Endothelial cell of umbilical vein (primary cell): Measurements from ENCODE around the gene FTSJ1. TPM values are rescaled to one million over a fixed set of nuclear protein-coding genes. Genes with fewer than 3 reads are reported as not detected.
A peak's percentile ranks its signal among the peaks of the same experiment; 100 is the strongest.

ENCODE experiments used
- BruUV-seq: library from RNA; stranded (reverse); fragments of 400-500 nt; replicated peaks from 2 replicates; lab custom pipeline; 2021; lab: Mats Ljungman, UMichigan
- CTCF ChIA-PET: fragments of 300-600, 350-600 bp; sonication (Branson Sonifier 250); formaldehyde crosslinking; loops from one replicate; lab custom pipeline; 2021; ENCODE audit warnings: antibody characterized with exemption, inconsistent platforms; lab: Charles Lee
- POLR2A ChIA-PET: fragments of 300-600, 350-600 bp; sonication (Branson Sonifier 250); formaldehyde crosslinking; loops from one replicate; lab custom pipeline; 2021; ENCODE audit warnings: antibody characterized with exemption, inconsistent platforms; lab: Charles Lee
- DNase-seq: peaks from one replicate; pipeline ENCODE4 v3.0.0-alpha.2; 2011; ENCODE audit warnings: low read depth, low spot score
- FAIRE-seq: peaks from 2 replicates; lab custom pipeline; 2011; peaks lifted over from hg19 to GRCh38; lab: Jason Lieb, UNC
- H2AFZ ChIP-seq: 2 replicates; pipeline ENCODE4 v1.6.0; 2012; ENCODE audit warnings: low read depth, low read length, control low read depth, inconsistent platforms
- H3K27ac ChIP-seq: 2 replicates; pipeline ENCODE4 v1.5.1; 2011; ENCODE audit warnings: low read depth, mild to moderate bottlenecking, control low read depth, low read length, moderate library complexity; ENCODE audit not compliant: insufficient read depth
- H3K27me3 ChIP-seq, 2 experiments: 2 replicates each; pipeline versions ENCODE4 v1.6.0 to v1.6.1; 2011; ENCODE audit warnings: low read length in 2 of 2, mixed read lengths in 1 of 2; ENCODE audit not compliant: control insufficient read depth in 2 of 2, insufficient read depth in 2 of 2
- H3K36me3 ChIP-seq, 2 experiments: 2 replicates in 1 of 2; 3 replicates in 1 of 2; pipeline ENCODE4 v1.5.1; 2011; ENCODE audit warnings: low read length in 2 of 2, mild to moderate bottlenecking in 1 of 2, moderate library complexity in 1 of 2; ENCODE audit not compliant: control insufficient read depth in 2 of 2, insufficient read depth in 2 of 2; ENCODE audit errors: extremely low read depth in 1 of 2
- H3K4me1 ChIP-seq: 3 replicates; pipeline ENCODE4 v1.5.1; 2011; ENCODE audit warnings: mild to moderate bottlenecking, low read length; ENCODE audit not compliant: control insufficient read depth, insufficient read depth; ENCODE audit errors: extremely low read depth
- H3K4me2 ChIP-seq: 2 replicates; pipeline ENCODE4 v1.6.1; 2011; ENCODE audit warnings: low read length, control low read depth, mixed read lengths; ENCODE audit not compliant: insufficient read depth
- H3K4me3 ChIP-seq, 3 experiments: fragments of 200-600 bp in 1 of 3; sonication (generic), shearing (Covaris generic) in 1 of 3; replicated peaks in 1 of 3; 2 replicates each; pipeline ENCODE4 v1.5.1; 2011 to 2016; ENCODE audit warnings: control low read depth in 3 of 3, low read length in 3 of 3, mild to moderate bottlenecking in 2 of 3, inconsistent platforms in 1 of 3, low read depth in 1 of 3, moderate library complexity in 1 of 3; ENCODE audit not compliant: insufficient read depth in 1 of 3
- H3K79me2 ChIP-seq: 2 replicates; pipeline ENCODE4 v1.6.0; 2012; ENCODE audit warnings: low read length, inconsistent platforms; ENCODE audit not compliant: control insufficient read depth, insufficient read depth
- H3K9ac ChIP-seq: replicated peaks from 2 replicates; pipeline ENCODE3; 2011; ENCODE audit warnings: low read length, control low read depth; ENCODE audit not compliant: insufficient read depth; ENCODE audit errors: extremely low read depth
- H3K9me1 ChIP-seq: replicated peaks from 3 replicates; pipeline ENCODE4 v1.6.0; 2011; ENCODE audit warnings: mild to moderate bottlenecking, low read length; ENCODE audit not compliant: control insufficient read depth, insufficient read depth; ENCODE audit errors: extremely low read depth
- H3K9me3 ChIP-seq: replicated peaks from 2 replicates; pipeline ENCODE4 v1.5.1; 2012; ENCODE audit warnings: low read length, inconsistent platforms; ENCODE audit not compliant: control insufficient read depth, insufficient read depth
- H4K20me1 ChIP-seq: replicated peaks from 2 replicates; pipeline ENCODE3; 2011; ENCODE audit warnings: mild to moderate bottlenecking, low read length; ENCODE audit not compliant: control insufficient read depth, insufficient read depth; ENCODE audit errors: extremely low read depth
- CTCF ChIP-seq, 2 donors: IDR thresholded peaks; 1 replicate in 1 of 2; 2 replicates in 1 of 2; pipeline ENCODE4 v1.5.1; 2011; ENCODE audit warnings: low read length in 2 of 2, mild to moderate bottlenecking in 2 of 2, moderate library complexity in 2 of 2, control low read depth in 1 of 2, inconsistent platforms in 1 of 2, low read depth in 1 of 2; ENCODE audit not compliant: insufficient read depth in 1 of 2; ENCODE audit errors: extremely low read depth in 1 of 2
- EZH2 ChIP-seq: IDR thresholded peaks from 2 replicates; pipeline ENCODE4 v1.6.1; 2012; ENCODE audit warnings: borderline replicate concordance, low read depth, mild to moderate bottlenecking, moderate library complexity, low read length, inconsistent platforms; ENCODE audit not compliant: severe bottlenecking
- FOS ChIP-seq: IDR thresholded peaks from 2 replicates; pipeline ENCODE4 v1.6.1; 2011; ENCODE audit warnings: mild to moderate bottlenecking, low read length, moderate library complexity, borderline replicate concordance; ENCODE audit not compliant: insufficient read depth
- GATA2 ChIP-seq: IDR thresholded peaks from 2 replicates; pipeline ENCODE4 v1.7.0; 2011; ENCODE audit warnings: low read depth, mild to moderate bottlenecking, moderate library complexity, mixed read lengths, low read length; ENCODE audit not compliant: insufficient read length, insufficient read depth
- MAX ChIP-seq: IDR thresholded peaks from 2 replicates; pipeline ENCODE4 v1.6.1; 2011; ENCODE audit not compliant: insufficient read depth, insufficient read length
- MYC ChIP-seq: IDR thresholded peaks from one replicate; pipeline ENCODE4 v1.6.1; 2011; ENCODE audit warnings: mild to moderate bottlenecking, low read depth, low read length
- POLR2A ChIP-seq: IDR thresholded peaks from 2 replicates; pipeline ENCODE4 v1.6.1; 2012; ENCODE audit warnings: low read depth, mild to moderate bottlenecking, control low read depth, low read length
- dilution Hi-C: fragments of 300-500 bp; cut with MboI; formaldehyde crosslinking; loops from one replicate; pipeline ENCODE4 v1.15.0; 2019; ENCODE audit warnings: low sequenced_read_pairs; ENCODE audit not compliant: extremely low pct_ligation_motif_present
- intact Hi-C: fragments of 100-400 bp; cut with micrococcal nuclease; formaldehyde crosslinking; loops from one replicate; pipeline ENCODE4 v1.10.0; 2022
- polyA plus RNA-seq, 4 experiments: library from polyadenylated mRNA; depleted of rRNA in 3 of 4; stranded (reverse) in 3 of 4; unstranded in 1 of 4; fragments of >200 nt; gene quantifications; 2 replicates each; pipeline versions ENCODE4 v1.2.1 to v1.2.3, GENCODE V29; 2011 to 2012; ENCODE audit warnings: missing spikeins in 1 of 4
- total RNA-seq: library from RNA; stranded (reverse); gene quantifications from 2 replicates; pipeline ENCODE4 v1.2.3, GENCODE V29; 2021

The FTSJ1 gene
- total and polyA plus RNA-seq, 2 donors (not counting 3 experiments of a cell fraction or from before 2014, with no cell fraction given), result 59.9 to 63.9 TPM

GRCh38 chrX:48531358-48531959 lies 55.5 kb downstream of the FTSJ1 start:
- Histone ChIP-seq H2AFZ (peak overlapping the region; percentile 30), H3K9ac (no peak overlapping the region), H3K4me1 (peaks cover 4% of the 10 kb centered on the region), H3K27ac (peak overlapping the region; percentile 24), H3K36me3 (peaks cover 0 to 2% of the 10 kb centered on the region in 2 experiments), H3K9me1 (no peaks in the 10 kb centered on the region), H3K4me2 (no peak overlapping the region), H3K9me3 (no peaks in the 10 kb centered on the region), H3K27me3 (no peaks in the 10 kb centered on the region), H4K20me1 (no peaks in the 10 kb centered on the region), H3K79me2 (no peaks in the 10 kb centered on the region), H3K4me3 (no peak overlapping the region)
- TF ChIP-seq EZH2, result no peak
- no peak for TF ChIP-seq MYC
- TF ChIP-seq FOS, result peak; percentile 39
- no peak for TF ChIP-seq POLR2A
- no peak for TF ChIP-seq GATA2
- TF ChIP-seq MAX, result no peak
- TF ChIP-seq CTCF (IDR thresholded peaks at IDR 0.05; ENCODE audit: extremely low read depth in 1 of 2, insufficient read depth in 1 of 2, low read depth in 1 of 2, low read length in 2 of 2), result no peak
- BruUV-seq, result no TSS peak
- CTCF ChIA-PET, result interaction anchor here (0.8 kb wide), 1 partner anchor 8 kb away, joined by 3 read pairs; the partner anchor contains the start of gene TBC1D25
- FAIRE-seq (peak; percentile 90), DNase-seq (no peak)
- dilution Hi-C loops, result no loop called here
- intact Hi-C loops, result no loop called here
- POLR2A ChIA-PET, result no interaction called here
